GM04504 (cell line): ENCODE measurements around the gene ERP29.
"Not testable (repeated sequence)": the region's sequence is repeated elsewhere in the genome, so short reads cannot be mapped to it uniquely, and the experiment has no call there.

Experiments used
- DNase-seq: peaks from one replicate; pipeline ENCODE4 v3.0.0-alpha.2; 2012; ENCODE audit warnings: low read depth

The ERP29 gene

DNA sequence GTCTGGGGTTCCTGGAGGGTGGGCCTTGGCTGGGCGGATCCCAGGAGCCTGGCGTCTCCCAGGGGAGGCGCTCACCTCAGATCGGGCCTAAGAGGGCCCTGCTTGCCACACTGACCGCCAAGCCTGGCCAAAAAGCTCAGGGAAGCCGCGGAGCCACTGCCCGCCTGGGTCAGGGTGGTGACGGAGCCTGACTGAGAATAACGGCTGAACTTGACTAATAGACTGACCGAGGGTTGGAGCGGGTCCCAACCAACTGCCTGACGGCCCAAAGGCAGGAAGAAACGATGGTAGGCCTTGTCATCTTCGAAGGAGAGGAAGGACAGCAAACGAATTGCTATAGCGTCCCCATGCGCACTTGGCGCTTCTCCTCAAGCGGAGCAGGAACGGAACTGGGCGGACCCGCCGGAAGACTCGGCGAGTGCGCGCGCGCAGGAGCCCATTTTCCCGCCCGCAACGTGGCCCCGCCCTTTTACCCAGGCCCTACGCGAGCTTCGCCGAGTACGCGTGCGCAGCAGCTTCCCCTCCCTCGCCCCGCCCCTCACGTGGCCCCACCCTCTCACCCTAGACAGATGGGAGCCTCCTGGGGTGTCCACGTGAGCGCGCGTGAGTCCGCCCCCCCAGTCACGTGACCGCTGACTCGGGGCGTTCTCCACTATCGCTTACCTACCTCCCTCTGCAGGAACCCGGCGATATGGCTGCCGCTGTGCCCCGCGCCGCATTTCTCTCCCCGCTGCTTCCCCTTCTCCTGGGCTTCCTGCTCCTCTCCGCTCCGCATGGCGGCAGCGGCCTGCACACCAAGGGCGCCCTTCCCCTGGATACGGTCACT is at the start of gene ERP29, which contains the start of gene TMEM116:
TSS of gene ERP29 (plus strand) at position 652 of the 826 bp plus-strand sequence. CDS start at position 692, 40 bp downstream.
TSS of gene TMEM116 (minus strand) at position 391 of the 826 bp plus-strand sequence. CDS start 7,895 bp downstream, outside the sequence.
- peak; percentile 98 for DNase-seq

GRCh38 chr12:111964935-111965334 is 48.3 kb upstream of the ERP29 start:
- no peak for DNase-seq

GRCh38 chr12:111971800-111972199 is 41.4 kb upstream of the ERP29 start:
- DNase-seq, result no peak

- no peak for DNase-seq
Measured at GRCh38 chr12:111975161-111975931, 37.9 kb upstream of the ERP29 start.

DNA sequence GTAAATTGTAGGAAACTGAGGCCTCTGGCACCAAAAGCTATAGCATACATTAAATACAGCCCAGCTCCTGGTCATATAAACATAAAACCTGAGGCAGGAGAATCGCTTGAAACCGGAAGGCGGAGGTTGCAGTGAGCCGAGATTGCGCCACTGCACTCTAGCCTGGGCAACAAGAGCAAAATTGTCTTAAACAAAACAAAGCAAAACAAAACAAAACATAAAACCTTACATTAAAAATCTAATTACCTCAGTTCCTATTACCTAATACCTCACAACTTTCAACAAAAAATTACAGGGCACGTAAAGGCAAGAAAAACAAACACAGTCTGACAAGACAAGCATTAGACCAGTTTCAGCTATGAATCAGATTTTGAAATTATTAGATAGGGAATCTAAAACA is 36.9 kb upstream of the ERP29 start:
- no peak for DNase-seq

GRCh38 chr12:111976860-111977259 is 36.4 kb upstream of the ERP29 start:
- no peak for DNase-seq

GRCh38 chr12:111978545-111978944 is 34.7 kb upstream of the ERP29 start:
- no peak for DNase-seq

- DNase-seq, result no peak
Measured at GRCh38 chr12:111980598-111980997, 32.6 kb upstream of the ERP29 start.

GRCh38 chr12:111981987-111982386 is 31.2 kb upstream of the ERP29 start:
- DNase-seq, result no peak

DNA sequence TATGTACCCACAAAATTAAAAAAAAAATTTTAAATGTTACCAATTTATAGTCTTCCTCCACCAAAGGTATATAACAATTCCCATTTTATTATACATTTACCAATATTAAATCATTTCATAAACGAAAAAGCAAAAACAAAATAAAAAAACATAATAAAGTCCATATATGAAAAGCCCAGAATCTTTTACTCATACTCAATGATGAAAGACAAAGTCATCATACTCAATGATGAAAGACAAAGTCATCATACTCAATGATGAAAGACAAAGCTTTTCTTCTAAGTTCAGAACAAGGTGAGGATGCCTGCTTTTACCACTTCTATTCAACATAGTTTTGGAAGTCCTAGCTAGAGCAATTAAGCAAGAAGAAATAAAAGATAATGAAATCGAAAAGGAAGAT is 28.4 kb upstream of the ERP29 start:
- no peak for DNase-seq

DNA sequence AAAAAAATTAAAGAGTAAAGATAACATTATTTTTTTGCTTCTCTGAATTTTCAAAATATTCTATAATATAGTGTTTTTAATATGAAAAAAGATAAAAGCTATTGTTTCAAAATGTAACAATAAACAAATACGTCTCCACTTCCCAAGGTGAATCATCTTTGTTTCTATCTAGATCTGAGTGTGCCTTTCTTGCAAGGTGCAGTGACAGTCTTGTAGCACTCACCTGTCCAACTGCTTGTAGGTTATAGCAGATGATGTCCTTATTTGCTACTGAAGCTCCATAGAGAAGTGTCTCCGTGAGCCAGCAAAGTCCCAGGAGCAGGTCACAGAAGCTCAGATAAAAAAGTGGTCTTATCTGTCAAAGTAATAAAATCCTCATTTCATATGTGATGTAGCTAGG is 21.7 kb upstream of the ERP29 start:
- no peak for DNase-seq

- no peak for DNase-seq
Measured at GRCh38 chr12:111991946-111992345, 21.3 kb upstream of the ERP29 start.

- DNase-seq, result no peak
Measured at GRCh38 chr12:111992464-111992863, 20.8 kb upstream of the ERP29 start.

GRCh38 chr12:111993292-111994150 is 19.7 kb upstream of the ERP29 start:
- no peak for DNase-seq

GRCh38 chr12:111994211-111995111 is 18.8 kb upstream of the ERP29 start:
- not testable (repeated sequence) for DNase-seq

GRCh38 chr12:111995782-111996480 is 17.3 kb upstream of the ERP29 start:
- DNase-seq, result no peak

DNA sequence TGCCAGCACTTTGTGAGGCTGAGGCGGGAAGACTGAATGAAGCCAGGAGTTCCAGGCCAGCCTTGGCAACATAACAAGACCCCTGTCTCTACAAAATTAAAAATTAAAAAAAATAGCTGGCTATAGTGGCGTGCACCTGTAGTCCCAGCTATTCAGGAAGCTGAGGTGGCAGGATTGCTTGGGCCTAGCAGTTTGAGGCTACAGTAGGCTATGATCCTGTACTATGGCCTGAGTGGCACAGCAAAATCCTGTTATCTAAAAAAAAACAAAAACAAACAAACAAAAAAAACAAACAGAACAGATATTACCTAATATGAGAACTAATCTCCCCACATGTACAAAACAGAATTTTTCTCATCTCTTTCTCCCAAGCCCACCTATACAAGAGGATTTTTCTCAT is 15.9 kb upstream of the ERP29 start:
- no peak for DNase-seq

DNA sequence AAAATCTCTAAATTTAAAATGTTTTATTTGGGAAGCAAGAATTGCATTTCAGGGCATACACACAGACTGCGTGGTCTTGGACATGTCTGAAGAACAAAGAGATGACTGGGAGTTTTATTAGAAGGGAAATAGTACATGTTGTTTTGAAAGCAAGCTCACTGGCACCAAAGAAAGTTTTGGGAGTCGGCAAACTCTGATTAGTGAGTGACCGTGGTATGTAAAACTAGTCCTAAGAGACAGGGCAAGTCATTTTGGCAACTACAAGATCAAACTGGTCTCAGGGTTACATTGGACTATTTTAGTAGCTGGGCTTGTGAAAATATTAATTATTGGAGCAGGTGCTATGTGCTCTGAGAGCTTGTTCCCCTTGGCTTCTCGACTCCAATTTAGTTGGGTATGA is 15.2 kb upstream of the ERP29 start:
- DNase-seq, result no peak

GRCh38 chr12:111999129-111999528 is 14.1 kb upstream of the ERP29 start:
- not testable (repeated sequence) for DNase-seq

DNA sequence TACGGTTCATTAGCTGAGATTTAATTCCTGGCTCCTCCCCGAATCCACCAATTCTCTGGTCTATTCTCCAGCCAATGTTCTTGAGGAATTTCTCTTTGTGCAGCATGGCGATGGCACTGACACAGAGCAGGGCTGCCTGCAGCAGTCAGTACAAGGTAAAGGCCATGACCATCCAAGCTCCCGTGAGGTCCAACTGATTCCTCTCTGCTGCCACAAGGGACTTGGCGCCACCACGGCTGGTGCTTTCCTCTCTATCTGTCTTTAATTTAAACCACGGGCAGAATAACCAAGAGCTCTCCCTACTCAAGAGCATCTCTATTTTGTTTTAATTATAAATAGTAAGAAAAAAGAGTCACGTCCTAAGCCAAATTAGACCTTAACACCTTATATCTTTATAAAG is 12.4 kb upstream of the ERP29 start:
- no peak for DNase-seq
